GM23248 (cell line): ENCODE results near the gene GRIK5. TPM values are rescaled to one million over a fixed set of nuclear protein-coding genes. Genes with fewer than 3 reads are reported as not detected.
A peak's percentile ranks its signal among the peaks of the same experiment; 100 is the strongest.

Experiments used
- DNase-seq: peaks from one replicate; pipeline ENCODE4 v3.0.0-alpha.2; 2015
- H2AFZ ChIP-seq: fragments of 200-600 bp; sonication (generic); 2 replicates; pipeline ENCODE4 v1.6.1; 2016; ENCODE audit warnings: antibody characterized with exemption
- H3F3A ChIP-seq: fragments of 200-600 bp; sonication (generic); 2 replicates; pipeline ENCODE4 v1.6.1; 2016; ENCODE audit warnings: mild to moderate bottlenecking, antibody characterized with exemption, mixed run types; ENCODE audit not compliant: insufficient read depth
- H3K27ac ChIP-seq: fragments of 200-600 bp; sonication (generic); 2 replicates; pipeline ENCODE4 v1.5.1; 2016; ENCODE audit warnings: mild to moderate bottlenecking
- H3K27me3 ChIP-seq: fragments of 200-600 bp; sonication (generic); replicated peaks from 2 replicates; pipeline ENCODE4 v1.6.1; 2016; ENCODE audit warnings: mild to moderate bottlenecking; ENCODE audit not compliant: insufficient read depth
- H3K36me3 ChIP-seq: fragments of 200-600 bp; sonication (generic); 2 replicates; pipeline ENCODE4 v1.6.1; 2016; ENCODE audit warnings: low read depth, mild to moderate bottlenecking
- H3K4me1 ChIP-seq: fragments of 200-600 bp; sonication (generic); 2 replicates; pipeline ENCODE4 v1.6.1; 2016; ENCODE audit warnings: mild to moderate bottlenecking; ENCODE audit not compliant: insufficient read depth
- H3K4me2 ChIP-seq: fragments of 200-600 bp; sonication (generic); one replicate; pipeline ENCODE4 v1.6.1; 2016; ENCODE audit warnings: mild to moderate bottlenecking; ENCODE audit not compliant: unreplicated experiment
- H3K4me3 ChIP-seq: fragments of 200-600 bp; sonication (generic); 2 replicates; pipeline ENCODE4 v1.5.1; 2016; ENCODE audit warnings: mild to moderate bottlenecking
- H3K79me2 ChIP-seq: fragments of 200-600 bp; sonication (generic); 2 replicates; pipeline ENCODE4 v1.6.1; 2016; ENCODE audit warnings: mild to moderate bottlenecking; ENCODE audit not compliant: insufficient read depth
- H3K9ac ChIP-seq: fragments of 200-600 bp; sonication (generic); 2 replicates; pipeline ENCODE4 v1.6.1; 2016; ENCODE audit warnings: mild to moderate bottlenecking
- H3K9me2 ChIP-seq: fragments of 200-600 bp; sonication (generic); 2 replicates; pipeline ENCODE4 v1.6.1; 2016; ENCODE audit warnings: mixed run types, mild to moderate bottlenecking, moderate library complexity; ENCODE audit not compliant: insufficient read depth
- H3K9me3 ChIP-seq: fragments of 200-600 bp; sonication (generic); one replicate; pipeline ENCODE4 v1.6.1; 2017; ENCODE audit warnings: low read depth
- H4K20me1 ChIP-seq: fragments of 200-600 bp; sonication (generic); 2 replicates; pipeline ENCODE4 v1.6.0; 2016; ENCODE audit not compliant: insufficient read depth
- EZH2 ChIP-seq: fragments of 200-600 bp; sonication (generic); IDR thresholded peaks from 2 replicates; pipeline ENCODE4 v1.6.1; 2018; ENCODE audit warnings: antibody characterized with exemption, mild to moderate bottlenecking; ENCODE audit not compliant: insufficient read depth, poor library complexity, severe bottlenecking
- EZH2phosphoT487 ChIP-seq: fragments of 200-600 bp; sonication (generic); IDR thresholded peaks from 2 replicates; pipeline ENCODE4 v1.6.1; 2018; ENCODE audit warnings: antibody characterized with exemption, moderate library complexity, mild to moderate bottlenecking, low read depth; ENCODE audit not compliant: insufficient read depth
- WGBS, 2 experiments: methylation state at CpG; one replicate each; pipeline ENCODE4 v1.1.6; 2015 to 2017; ENCODE audit warnings: low lambda C conversion rate in 2 of 2, low coverage in 1 of 2; ENCODE audit errors: missing lambda C conversion rate in 2 of 2; 5-methylcytosine and 5-hydroxymethylcytosine counted together
- in situ Hi-C: fragments of 300-500 bp; cut with MboI; formaldehyde crosslinking; loops from 2 replicates; pipeline ENCODE4 v1.15.0; 2020
- polyA plus RNA-seq: library from polyadenylated mRNA; unstranded; fragments of >200 nt; fragmentation: Nextera tagmentation; extraction: Ambion mirVana; gene quantifications from 2 replicates; pipeline ENCODE4 v1.2.1, GENCODE V29; 2016
- total RNA-seq: library from RNA; depleted of rRNA; stranded (reverse); fragments of >200 nt; shearing (Covaris generic); gene quantifications from 2 replicates; pipeline ENCODE4 v1.2.3, GENCODE V29; 2014

GRIK5 gene
- total and polyA plus RNA-seq, 2 experiments from 2014 or later, result not detected

GRCh38 chr19:42079886-42080763 is 10.1 kb upstream of the GRIK5 start:
- 89% methylated on average over 42 to 44 of the region's 44 CpGs for WGBS, 2 experiments

GRCh38 chr19:42079276-42079669 is 9.3 kb upstream of the GRIK5 start:
- no peak overlapping the region for H3K4me2 ChIP-seq
- no peak overlapping the region for H2AFZ ChIP-seq
- WGBS, 2 experiments, result 80% methylated on average over 16 of the region's 16 CpGs
- in situ Hi-C loops, result no loop called here
- peaks cover 10% of the 10 kb centered on the region for H3K4me1 ChIP-seq
- no peaks in the 10 kb centered on the region for H4K20me1 ChIP-seq
- H3K4me3 ChIP-seq, result no peak overlapping the region
- no peaks in the 10 kb centered on the region for H3K9me3 ChIP-seq
- H3K27me3 ChIP-seq, result no peaks in the 10 kb centered on the region
- TF ChIP-seq EZH2phosphoT487 (no peak), EZH2 (no peak)
- H3K27ac ChIP-seq, result no peak overlapping the region
- H3K9me2 ChIP-seq, result no peaks in the 10 kb centered on the region
- H3F3A ChIP-seq, result no peaks in the 10 kb centered on the region
- H3K9ac ChIP-seq, result no peak overlapping the region
- no peak for DNase-seq
- H3K79me2 ChIP-seq, result peaks cover 75% of the 10 kb centered on the region
- H3K36me3 ChIP-seq, result 0 out of 2 replicates have a peak, but pooled peaks cover 6% of the 10 kb centered on the region

More at GRCh38 chr19:42079886-42080763, 10.1 kb upstream of the GRIK5 start:
- Histone ChIP-seq H3K9me2 (no peaks in the 10 kb centered on the region), H3K9ac (no peak overlapping the region), H3K4me3 (no peak overlapping the region), H3K27me3 (no peaks in the 10 kb centered on the region), H3K27ac (no peak overlapping the region), H3K36me3 (0 out of 2 replicates have a peak, but pooled peaks cover 6% of the 10 kb centered on the region), H3K79me2 (peaks cover 75% of the 10 kb centered on the region), H3F3A (peaks cover 2% of the 10 kb centered on the region; the same call in 1 of the 2 replicates), H2AFZ (no peak overlapping the region), H3K4me1 (peaks cover 10% of the 10 kb centered on the region), H3K4me2 (no peak overlapping the region), H3K9me3 (no peaks in the 10 kb centered on the region), H4K20me1 (no peaks in the 10 kb centered on the region)
- no peak for DNase-seq
- in situ Hi-C loops, result no loop called here
- TF ChIP-seq EZH2, result no peak
- no peak for TF ChIP-seq EZH2phosphoT487

GRCh38 chr19:42078538-42079275 is 8.7 kb upstream of the GRIK5 start:
- Histone ChIP-seq H3F3A (no peaks in the 10 kb centered on the region), H3K9me2 (no peaks in the 10 kb centered on the region), H3K27me3 (no peaks in the 10 kb centered on the region), H3K9me3 (no peaks in the 10 kb centered on the region), H3K4me3 (no peak overlapping the region), H3K4me1 (peaks cover 10% of the 10 kb centered on the region), H3K36me3 (0 out of 2 replicates have a peak, but pooled peaks cover 6% of the 10 kb centered on the region), H3K27ac (no peak overlapping the region), H3K79me2 (peaks cover 69% of the 10 kb centered on the region), H3K9ac (no peak overlapping the region), H2AFZ (no peak overlapping the region), H4K20me1 (no peaks in the 10 kb centered on the region), H3K4me2 (no peak overlapping the region)
- WGBS, 2 experiments, result 60 to 61% methylated on average over 14 to 15 of the region's 15 CpGs
- peak; percentile 28 for DNase-seq
- TF ChIP-seq EZH2 (no peak), EZH2phosphoT487 (no peak)
- in situ Hi-C loops, result no loop called here

- H3K4me1 ChIP-seq, result peaks cover 10% of the 10 kb centered on the region
- peak overlapping the region; percentile 99; the same call in 1 of the 2 replicates for H3K4me3 ChIP-seq
- in situ Hi-C loops, result no loop called here
Measured at GRCh38 chr19:42078058-42078457, 8.1 kb upstream of the GRIK5 start.

More at GRCh38 chr19:42078058-42078457, 8.1 kb upstream of the GRIK5 start:
- H3K4me2 ChIP-seq, result no peak overlapping the region
- 100% methylated on average over 1 of the region's 1 CpG for WGBS, 2 experiments
- H3K79me2 ChIP-seq, result peaks cover 69% of the 10 kb centered on the region
- TF ChIP-seq EZH2phosphoT487, result no peak
- no peak for TF ChIP-seq EZH2
- 0 out of 2 replicates have a peak, but pooled peaks cover 6% of the 10 kb centered on the region for H3K36me3 ChIP-seq
- H3K9ac ChIP-seq, result no peak overlapping the region
- no peaks in the 10 kb centered on the region for H3K9me3 ChIP-seq
- no peak overlapping the region for H2AFZ ChIP-seq
- DNase-seq, result no peak
- H4K20me1 ChIP-seq, result no peaks in the 10 kb centered on the region
- no peaks in the 10 kb centered on the region for H3K9me2 ChIP-seq
- no peaks in the 10 kb centered on the region for H3K27me3 ChIP-seq
- no peaks in the 10 kb centered on the region for H3F3A ChIP-seq
- no peak overlapping the region for H3K27ac ChIP-seq
